Measurements from ENCODE around the gene APRT.
A peak's percentile ranks its signal among the peaks of the same experiment; 100 is the strongest.
"Not testable (repeated sequence)": the region's sequence is repeated elsewhere in the genome, so short reads cannot be mapped to it uniquely, and the experiment has no call there.

Gene APRT

DNA sequence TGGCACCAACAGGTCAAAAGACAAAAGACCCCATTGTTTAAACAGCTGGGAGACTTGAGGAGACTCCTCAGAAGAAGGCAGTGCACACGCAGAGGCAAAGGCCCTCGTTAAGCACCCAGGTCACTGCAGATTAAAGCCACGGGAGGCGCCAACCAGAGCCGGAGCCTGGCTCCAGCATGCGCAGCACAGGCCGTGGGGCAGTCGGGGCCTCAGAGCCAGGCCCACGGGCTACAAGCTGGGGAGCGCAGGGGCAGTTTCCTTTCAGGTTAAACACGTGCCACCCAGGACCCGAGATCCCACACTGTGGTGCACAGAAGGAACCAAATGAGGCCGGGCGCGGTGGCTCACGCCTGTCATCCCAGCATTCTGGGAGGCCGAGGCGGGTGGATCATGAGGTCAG, 35.9 kb downstream of the APRT start:
- TF ChIP-seq CTCF (conservative IDR thresholded peaks at IDR 0.05; ENCODE audit: low read depth, low read length), result peak; percentile 22
- no peak for DNase-seq (ENCODE audit: low read depth)
- H3K4me3 ChIP-seq (ENCODE audit: low read length), result no peak overlapping the region

GRCh38 chr16:88774544-88775393, 37.0 kb downstream of the APRT start:
- DNase-seq (ENCODE audit: low read depth), result no peak
- H3K4me3 ChIP-seq (ENCODE audit: low read length), result no peak overlapping the region
- TF ChIP-seq CTCF (conservative IDR thresholded peaks at IDR 0.05; ENCODE audit: low read depth, low read length), result no peak

- DNase-seq (ENCODE audit: low read depth), result peak; percentile 73
- TF ChIP-seq CTCF (conservative IDR thresholded peaks at IDR 0.05; ENCODE audit: low read depth, low read length), result no peak
- H3K4me3 ChIP-seq (ENCODE audit: low read length), result peak overlapping the region; percentile 38
These were observed 37.9 kb downstream of the APRT start for GRCh38 chr16:88773812-88774291.

- no peak for DNase-seq (ENCODE audit: low read depth)
- H3K4me3 ChIP-seq (ENCODE audit: low read length), result peak overlapping the region; percentile 38
- no peak for TF ChIP-seq CTCF (conservative IDR thresholded peaks at IDR 0.05; ENCODE audit: low read depth, low read length)
These were observed 38.6 kb downstream of the APRT start for GRCh38 chr16:88772871-88773811.

- not testable (repeated sequence) for H3K4me3 ChIP-seq (ENCODE audit: low read length); DNase-seq (ENCODE audit: low read depth)
These were observed 39.9 kb downstream of the APRT start for GRCh38 chr16:88771781-88772180.

DNA sequence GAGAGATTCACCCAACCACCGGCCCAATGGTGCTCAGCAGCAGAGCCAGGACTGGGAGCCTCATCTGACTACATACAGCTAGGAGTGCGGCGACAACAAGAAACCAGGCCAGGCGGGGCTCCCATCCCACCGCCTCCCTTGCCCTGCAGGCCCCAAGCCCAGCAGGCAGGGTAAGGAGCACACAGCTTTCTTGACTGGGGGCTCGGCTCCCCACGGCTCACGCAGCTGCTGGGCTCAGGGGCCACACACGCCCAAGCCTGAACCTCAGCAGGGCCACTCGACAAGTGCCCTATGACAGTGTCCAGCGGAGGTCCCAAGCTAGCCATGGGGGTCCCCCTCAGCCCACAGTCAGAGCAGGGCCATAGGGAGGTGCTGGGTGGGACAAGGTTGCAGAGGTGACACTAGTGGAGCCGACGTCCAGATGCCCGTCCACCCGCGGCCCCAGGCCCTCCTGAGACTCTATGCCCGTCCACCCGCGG, 40.4 kb downstream of the APRT start:
- no peak for TF ChIP-seq CTCF (conservative IDR thresholded peaks at IDR 0.05; ENCODE audit: low read depth, low read length)

More for the DNA sequence above, 40.4 kb downstream of the APRT start:
- no peak for DNase-seq (ENCODE audit: low read depth)
- no peak overlapping the region for H3K4me3 ChIP-seq (ENCODE audit: low read length)
